SH-SY5Y (cell line): Measurements from ENCODE around the gene SCAPER.

Experiments
- GATA2 ChIP-seq: IDR thresholded peaks from 2 replicates; pipeline ENCODE4 v1.6.1; 2011; ENCODE audit warnings: mild to moderate bottlenecking, low read depth, low read length
- GATA3 ChIP-seq: IDR thresholded peaks from 2 replicates; pipeline ENCODE4 v1.6.1; 2011; ENCODE audit warnings: low read depth, mild to moderate bottlenecking, low read length, moderate library complexity

Gene SCAPER

GRCh38 chr15:76930831-76931396 lies 25.8 kb upstream of the SCAPER start:
- TF ChIP-seq GATA3 (no peak), GATA2 (no peak)

- no peak for TF ChIP-seq GATA3
- TF ChIP-seq GATA2 = no peak
Measured at GRCh38 chr15:76929011-76929760, 24.0 kb upstream of the SCAPER start.

GRCh38 chr15:76928201-76928600 lies 23.1 kb upstream of the SCAPER start:
- no peak for TF ChIP-seq GATA3
- TF ChIP-seq GATA2 = no peak

- TF ChIP-seq GATA2 (no peak), GATA3 (no peak)
Measured at GRCh38 chr15:76916369-76916768, 11.2 kb upstream of the SCAPER start.

GRCh38 chr15:76913737-76914136 lies 8.6 kb upstream of the SCAPER start:
- no peak for TF ChIP-seq GATA3

GRCh38 chr15:76912430-76912829 lies 7.3 kb upstream of the SCAPER start:
- TF ChIP-seq GATA2 (no peak), GATA3 (no peak)

GRCh38 chr15:76905855-76906254 lies 715 bp upstream of the SCAPER start:
- no peak for TF ChIP-seq GATA3
- no peak for TF ChIP-seq GATA2

- TF ChIP-seq GATA3 = no peak
- no peak for TF ChIP-seq GATA2
Measured at GRCh38 chr15:76904461-76905012, 603 bp downstream of the SCAPER start.

- no peak for TF ChIP-seq GATA2
- no peak for TF ChIP-seq GATA3
Measured at GRCh38 chr15:76903251-76903681, 1.9 kb downstream of the SCAPER start.

- TF ChIP-seq GATA3 = no peak
- TF ChIP-seq GATA2 = no peak
Measured at GRCh38 chr15:76901965-76902364, 3.2 kb downstream of the SCAPER start.

GRCh38 chr15:76898102-76898501 lies 7.0 kb downstream of the SCAPER start:
- TF ChIP-seq GATA2 (no peak), GATA3 (no peak)

GRCh38 chr15:76894174-76894573 lies 11.0 kb downstream of the SCAPER start:
- no peak for TF ChIP-seq GATA3
- TF ChIP-seq GATA2 = no peak

- TF ChIP-seq GATA2 (no peak), GATA3 (no peak)
Measured at GRCh38 chr15:76885212-76885611, 19.9 kb downstream of the SCAPER start.

GRCh38 chr15:76875911-76876310 lies 29.2 kb downstream of the SCAPER start:
- TF ChIP-seq GATA3 (no peak), GATA2 (no peak)

GRCh38 chr15:76871930-76872329 lies 33.2 kb downstream of the SCAPER start:
- TF ChIP-seq GATA2 (no peak), GATA3 (no peak)
